Measurements from ENCODE around the gene OLIG2. TPM values are rescaled to one million over a fixed set of nuclear protein-coding genes. Genes with fewer than 3 reads are reported as not detected.

Gene OLIG2
- total RNA-seq, 2 experiments from 2014 or later: not detected

DNA sequence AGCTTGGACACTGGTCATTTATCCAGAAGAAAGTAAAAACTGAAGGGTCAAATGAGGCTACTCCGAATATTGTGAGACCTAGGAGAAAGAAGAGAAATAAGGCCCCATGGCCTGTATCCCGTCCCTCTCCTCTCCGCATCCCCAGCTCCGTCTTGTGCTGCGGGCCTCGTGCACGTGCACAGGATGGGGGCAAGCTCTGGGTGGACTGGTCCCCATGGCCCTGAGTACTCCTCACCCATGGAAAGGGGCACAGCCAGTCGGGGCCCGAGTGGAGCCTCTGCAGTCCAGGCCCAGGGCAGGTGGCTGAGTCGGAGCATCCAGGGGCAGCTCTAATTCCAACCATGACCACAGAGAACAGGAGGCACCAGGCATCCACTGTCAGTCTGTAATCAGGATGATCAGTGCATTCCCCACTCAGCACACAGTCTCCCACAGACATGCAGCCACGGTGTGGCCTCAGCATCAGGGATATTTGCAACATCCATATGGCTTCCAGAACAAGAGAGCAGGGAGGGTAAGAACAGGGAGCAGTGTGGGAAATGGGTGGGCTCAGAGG is 31.7 kb downstream of the OLIG2 start:
- no peak for DNase-seq
- no peaks in the 10 kb centered on the region for H3K36me3 Mint-ChIP-seq (ENCODE audit: low read depth)
- ChIA-PET CTCF (interaction anchor here (1.6 kb wide), 1 partner anchor 140 kb away, joined by 3 read pairs; no protein-coding TSS in a partner anchor), POLR2A (no interaction called here)
- no peak overlapping the region for H3K27ac Mint-ChIP-seq
- no peaks in the 10 kb centered on the region for H3K4me1 Mint-ChIP-seq
- H3K27me3 Mint-ChIP-seq: peaks cover 3% of the 10 kb centered on the region
- H3K4me3 Mint-ChIP-seq: no peak overlapping the region
- intact Hi-C loops (cut with DNase I, micrococcal nuclease): no loop called here
- no peak for ATAC-seq
- no peaks in the 10 kb centered on the region for H3K9me3 Mint-ChIP-seq (ENCODE audit: low read depth)

DNA sequence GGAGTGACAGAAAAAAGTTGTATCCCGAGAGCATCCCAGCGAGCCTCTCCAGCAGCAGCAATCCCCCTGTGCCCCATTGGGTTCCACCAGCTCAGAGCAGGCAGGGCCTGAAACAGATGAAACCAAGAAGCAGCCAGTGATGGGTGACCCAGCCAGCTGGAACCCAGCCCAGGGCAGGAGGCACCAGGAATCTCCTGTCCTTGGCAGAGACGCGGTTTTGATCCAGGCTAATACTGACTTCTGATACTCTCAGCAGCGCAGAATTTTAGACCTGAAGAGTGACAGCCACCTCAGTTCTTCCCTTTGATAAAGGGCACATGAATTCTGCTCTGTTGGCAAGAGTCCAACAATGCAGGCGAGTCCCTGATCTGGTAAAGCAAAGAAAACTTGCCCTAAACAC is 32.8 kb downstream of the OLIG2 start:
- peaks cover 5% of the 10 kb centered on the region for H3K27me3 Mint-ChIP-seq
- H3K4me3 Mint-ChIP-seq: no peak overlapping the region
- DNase-seq (no peak), ATAC-seq (no peak)
- intact Hi-C loops (cut with DNase I, micrococcal nuclease): no loop called here
- no peak overlapping the region for H3K27ac Mint-ChIP-seq
- ChIA-PET CTCF (no interaction called here), POLR2A (no interaction called here)
- no peaks in the 10 kb centered on the region for H3K36me3 Mint-ChIP-seq (ENCODE audit: low read depth)
- no peaks in the 10 kb centered on the region for H3K4me1 Mint-ChIP-seq
- no peaks in the 10 kb centered on the region for H3K9me3 Mint-ChIP-seq (ENCODE audit: low read depth)

DNA sequence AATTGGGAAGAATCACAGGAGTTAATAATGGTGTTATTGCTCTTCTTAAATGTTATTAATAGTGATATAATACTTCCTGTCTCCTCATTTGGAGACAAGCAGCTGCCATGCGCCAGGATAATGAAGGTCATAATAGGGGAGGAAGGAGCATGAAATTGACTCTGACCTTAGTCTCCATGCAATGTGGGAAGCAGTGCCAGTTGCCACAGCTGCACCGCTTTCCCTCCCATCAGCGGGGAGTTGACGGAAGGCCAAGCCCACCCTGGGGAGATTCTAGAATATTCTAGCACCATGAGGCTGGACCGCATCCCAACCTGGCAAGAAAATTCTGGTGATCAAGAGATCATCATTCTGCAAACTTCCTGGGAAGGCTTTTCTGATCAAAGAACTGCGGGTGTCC is 33.2 kb downstream of the OLIG2 start:
- Mint-ChIP-seq H3K4me1 (no peaks in the 10 kb centered on the region), H3K36me3 (ENCODE audit: low read depth) (no peaks in the 10 kb centered on the region), H3K4me3 (no peak overlapping the region), H3K9me3 (ENCODE audit: low read depth) (no peaks in the 10 kb centered on the region), H3K27me3 (peaks cover 5% of the 10 kb centered on the region), H3K27ac (peak overlapping the region; percentile 35)
- intact Hi-C loops (cut with DNase I, micrococcal nuclease): no loop called here
- ChIA-PET POLR2A (no interaction called here), CTCF (no interaction called here)
- DNase-seq (no peak), ATAC-seq (no peak)

DNA sequence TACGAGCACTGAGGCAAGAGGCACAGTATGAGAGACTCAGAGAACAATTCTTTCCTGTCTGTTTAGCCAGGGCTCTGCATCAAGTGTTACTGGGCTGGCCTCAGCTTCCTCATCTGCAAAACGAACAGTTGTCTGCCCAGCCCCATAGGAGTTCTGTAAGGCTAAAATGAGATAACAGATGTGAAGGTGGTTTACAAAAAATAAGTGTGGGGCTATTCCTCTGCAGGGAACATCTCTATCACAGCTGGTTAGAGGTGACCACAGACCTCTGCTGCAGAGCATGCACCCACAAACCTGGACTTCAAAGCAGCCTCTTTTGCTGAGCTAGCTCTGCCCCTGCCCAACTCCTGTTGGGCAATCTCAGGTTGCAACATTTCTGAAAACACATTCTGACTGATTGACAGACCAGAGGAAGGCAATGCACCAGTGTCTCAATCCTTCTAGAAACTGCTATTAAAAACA is 33.7 kb downstream of the OLIG2 start:
- Mint-ChIP-seq H3K4me3 (no peak overlapping the region), H3K27ac (no peak overlapping the region), H3K36me3 (ENCODE audit: low read depth) (no peaks in the 10 kb centered on the region), H3K9me3 (ENCODE audit: low read depth) (no peaks in the 10 kb centered on the region), H3K27me3 (peaks cover 5% of the 10 kb centered on the region), H3K4me1 (no peaks in the 10 kb centered on the region)
- CTCF ChIA-PET: no interaction called here
- DNase-seq (no peak), ATAC-seq (no peak)
- intact Hi-C loops (cut with DNase I, micrococcal nuclease): no loop called here
- POLR2A ChIA-PET: no interaction called here

DNA sequence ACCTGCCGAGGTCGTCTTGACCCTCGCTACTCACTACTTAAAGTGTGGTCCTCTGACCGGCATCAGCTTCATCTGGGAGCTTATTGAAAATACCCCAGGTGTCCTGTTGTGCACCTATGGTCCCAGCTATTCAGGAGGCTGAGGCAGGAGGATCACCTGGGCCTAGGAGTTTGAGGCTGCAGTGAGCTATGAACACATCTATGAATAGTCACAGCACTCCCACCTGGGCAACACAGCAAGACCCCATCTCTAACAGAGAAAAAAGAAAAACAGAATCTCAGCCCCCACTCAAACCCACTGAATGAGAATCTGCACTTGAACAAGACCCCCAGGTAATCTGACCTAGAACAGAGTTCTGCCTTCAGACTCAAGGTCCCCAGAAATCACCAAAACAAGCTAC is 35.5 kb downstream of the OLIG2 start:
- intact Hi-C loops (cut with DNase I, micrococcal nuclease): no loop called here
- Mint-ChIP-seq H3K27ac (no peak overlapping the region), H3K36me3 (ENCODE audit: low read depth) (no peaks in the 10 kb centered on the region), H3K27me3 (peaks cover 18% of the 10 kb centered on the region), H3K9me3 (ENCODE audit: low read depth) (no peaks in the 10 kb centered on the region), H3K4me1 (no peaks in the 10 kb centered on the region), H3K4me3 (no peak overlapping the region)
- CTCF ChIA-PET: no interaction called here
- POLR2A ChIA-PET: no interaction called here
- ATAC-seq: no peak
- no peak for DNase-seq

DNA sequence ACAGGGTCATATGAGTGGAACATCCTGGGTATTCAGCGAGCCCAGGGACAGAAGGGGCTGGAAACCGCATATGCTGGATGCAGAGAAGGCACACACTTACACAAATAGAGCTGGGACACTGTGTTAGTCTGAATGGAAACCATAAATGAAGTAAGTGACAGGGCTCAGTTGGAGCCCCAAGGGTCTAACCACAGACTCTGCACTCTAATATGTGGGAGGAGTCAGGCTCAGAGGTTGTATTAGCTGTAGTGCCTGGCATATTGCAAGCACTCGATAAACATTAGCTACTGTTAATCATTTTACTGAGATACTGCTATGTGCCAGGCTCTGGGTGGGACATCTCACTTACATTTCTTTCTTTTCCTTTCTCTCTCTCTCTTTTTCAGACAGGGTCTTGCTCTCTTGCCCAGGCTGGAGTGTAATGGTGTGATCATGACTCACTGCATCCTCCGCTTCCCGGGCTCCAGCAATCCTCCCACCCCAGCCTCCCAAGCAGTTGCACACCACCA is 37.7 kb downstream of the OLIG2 start:
- CTCF ChIA-PET: interaction anchor here (1.4 to 1.6 kb wide), 2 partner anchors 8 to 123 kb away, joined by 3 to 4 read pairs; no protein-coding TSS in a partner anchor
- ATAC-seq (no peak), DNase-seq (no peak)
- intact Hi-C loops (cut with DNase I, micrococcal nuclease): no loop called here
- POLR2A ChIA-PET: no interaction called here
- Mint-ChIP-seq H3K36me3 (ENCODE audit: low read depth) (no peaks in the 10 kb centered on the region), H3K9me3 (ENCODE audit: low read depth) (no peaks in the 10 kb centered on the region), H3K4me3 (no peak overlapping the region), H3K27ac (no peak overlapping the region), H3K4me1 (no peaks in the 10 kb centered on the region), H3K27me3 (peaks cover 31% of the 10 kb centered on the region)

DNA sequence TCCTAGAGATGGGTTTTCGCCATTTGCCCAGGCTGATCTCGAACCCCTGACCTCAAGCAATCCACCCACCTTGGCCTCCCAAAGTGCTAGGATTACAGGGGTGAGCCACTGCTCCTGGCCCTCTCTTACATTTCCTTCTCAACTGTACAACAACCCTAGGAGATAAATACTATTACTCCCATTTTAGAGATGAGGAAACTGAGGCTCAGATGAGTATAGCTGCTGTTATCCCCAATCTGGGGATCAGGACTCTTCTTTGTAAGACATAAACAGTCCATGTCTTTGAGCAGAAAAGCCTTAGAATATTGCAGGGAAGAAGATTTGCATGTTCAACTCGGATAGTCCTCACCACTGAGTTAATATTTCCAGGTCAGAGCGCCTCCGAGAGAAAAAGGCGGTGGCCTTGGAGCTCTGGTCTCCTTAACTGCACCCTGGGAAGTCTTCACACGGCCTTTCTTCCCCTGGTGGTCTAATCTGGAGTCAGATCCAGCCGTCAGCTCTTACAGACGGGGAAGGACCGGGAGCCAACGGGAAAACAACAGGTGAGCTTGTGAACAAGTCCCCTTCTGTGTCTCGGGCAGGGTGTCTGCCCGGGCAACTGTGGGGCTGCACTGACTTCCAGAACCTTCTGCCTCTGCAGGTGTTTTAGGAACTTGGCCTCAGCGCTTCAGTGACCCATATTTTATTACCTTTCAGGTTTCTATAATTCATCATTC is 38.3 kb downstream of the OLIG2 start:
- CTCF ChIA-PET: interaction anchor here (0.6 to 1.4 kb wide), 2 partner anchors 124 to 151 kb away, joined by 3 to 4 read pairs; no protein-coding TSS in a partner anchor

DNA sequence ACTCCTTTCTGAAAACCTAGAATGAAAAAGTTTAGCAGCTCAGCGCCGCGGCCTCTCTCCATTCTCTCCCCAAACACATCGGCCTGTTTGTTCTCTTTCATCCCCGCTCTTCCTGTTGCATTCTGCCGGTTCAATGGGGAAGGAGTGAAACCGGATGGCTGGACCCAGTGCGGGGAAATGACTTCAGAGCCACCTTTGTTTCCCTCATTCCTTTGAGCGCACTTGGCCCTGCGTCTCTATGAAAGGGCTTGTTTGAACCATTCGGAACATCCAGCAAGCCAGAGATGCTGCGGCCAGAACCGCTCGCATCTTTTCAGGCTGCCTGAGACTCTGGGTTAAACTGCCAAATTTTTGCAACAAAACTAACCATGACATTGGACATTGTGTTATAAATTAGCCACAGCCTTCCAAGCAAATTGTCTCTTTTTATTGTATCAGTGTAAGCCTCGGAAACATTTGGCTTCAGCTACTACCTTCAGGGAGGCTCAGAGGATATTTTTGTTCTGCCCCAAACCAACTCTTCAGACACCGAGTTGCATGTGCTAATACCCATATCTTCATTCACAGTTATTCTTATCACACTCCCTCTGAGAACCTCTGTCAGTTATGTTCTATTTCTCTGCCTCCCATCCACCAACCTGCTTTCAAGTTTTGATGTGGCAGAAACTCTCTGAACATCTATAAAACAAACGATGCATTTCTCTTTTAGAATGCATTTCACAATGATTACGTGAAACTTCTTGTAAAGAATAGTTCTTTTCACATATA is 39.1 kb downstream of the OLIG2 start:
- ChIA-PET CTCF (interaction anchor here (0.6 kb wide), 1 partner anchor 152 kb away, joined by 3 read pairs; no protein-coding TSS in a partner anchor), POLR2A (no interaction called here)
- ATAC-seq (no peak), DNase-seq (no peak)
- Mint-ChIP-seq H3K27ac (no peak overlapping the region), H3K36me3 (ENCODE audit: low read depth) (no peaks in the 10 kb centered on the region), H3K4me1 (no peaks in the 10 kb centered on the region), H3K27me3 (peaks cover 45% of the 10 kb centered on the region), H3K9me3 (ENCODE audit: low read depth) (peaks cover 3% of the 10 kb centered on the region), H3K4me3 (no peak overlapping the region)
- intact Hi-C loops (cut with DNase I, micrococcal nuclease): no loop called here

More for the DNA sequence above, 38.3 kb downstream of the OLIG2 start:
- no peak for ATAC-seq
- POLR2A ChIA-PET: no interaction called here
- Mint-ChIP-seq H3K9me3 (ENCODE audit: low read depth) (no peaks in the 10 kb centered on the region), H3K4me3 (no peak overlapping the region), H3K27me3 (peaks cover 38% of the 10 kb centered on the region), H3K4me1 (no peaks in the 10 kb centered on the region), H3K36me3 (ENCODE audit: low read depth) (no peaks in the 10 kb centered on the region), H3K27ac (no peak overlapping the region)
- DNase-seq: no peak
- intact Hi-C loops (cut with DNase I, micrococcal nuclease): no loop called here

DNA sequence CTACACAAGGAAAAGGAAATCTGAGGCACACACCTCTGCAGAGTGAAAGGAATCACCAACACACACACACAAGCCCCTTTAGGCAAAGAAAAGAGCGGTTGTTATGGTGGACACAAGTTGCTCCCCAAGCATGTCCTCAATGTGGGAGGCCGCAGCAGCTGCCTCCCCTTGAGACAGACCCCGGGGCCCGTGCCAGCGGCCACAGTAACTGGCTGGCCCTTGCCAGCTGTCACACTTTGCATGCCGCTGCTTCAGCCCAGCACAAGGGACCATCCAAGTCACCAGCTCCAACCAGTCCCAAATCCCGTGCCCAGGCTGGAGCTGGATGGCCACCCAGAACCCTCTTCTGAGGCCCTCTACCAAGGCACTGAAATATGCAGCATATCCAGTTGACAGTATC is 41.3 kb downstream of the OLIG2 start:
- Mint-ChIP-seq H3K27me3 (peaks cover 53% of the 10 kb centered on the region), H3K4me3 (no peak overlapping the region), H3K9me3 (ENCODE audit: low read depth) (peaks cover 3% of the 10 kb centered on the region), H3K27ac (no peak overlapping the region), H3K36me3 (ENCODE audit: low read depth) (no peaks in the 10 kb centered on the region), H3K4me1 (peaks cover 8% of the 10 kb centered on the region)
- CTCF ChIA-PET: no interaction called here
- POLR2A ChIA-PET: no interaction called here
- intact Hi-C loops (cut with DNase I, micrococcal nuclease): no loop called here
- DNase-seq (no peak), ATAC-seq (no peak)

DNA sequence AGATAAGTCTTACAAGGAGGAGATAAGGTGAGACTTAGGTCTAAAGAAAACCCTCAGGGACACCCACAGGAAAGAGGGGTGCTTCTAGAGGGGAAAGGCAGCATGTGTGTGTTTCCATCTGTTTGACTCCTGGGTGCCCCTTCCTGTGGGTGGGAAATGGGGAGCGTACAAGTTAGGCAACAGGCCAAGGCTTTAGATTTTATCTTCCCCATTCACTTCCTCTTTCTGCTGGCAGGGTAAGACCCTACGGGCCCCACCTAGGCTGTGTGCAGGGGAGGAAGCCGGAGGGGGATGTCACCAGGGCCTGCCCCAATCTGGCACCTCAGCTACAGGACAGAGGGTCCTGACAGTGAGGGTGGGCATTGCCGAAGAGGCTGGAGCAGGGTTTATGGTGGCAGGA is 41.7 kb downstream of the OLIG2 start:
- peaks cover 3% of the 10 kb centered on the region for H3K9me3 Mint-ChIP-seq (ENCODE audit: low read depth)
- no peak overlapping the region for H3K4me3 Mint-ChIP-seq
- ChIA-PET CTCF (interaction anchor here (0.7 kb wide), 1 partner anchor 161 kb away, joined by 3 read pairs; no protein-coding TSS in a partner anchor), POLR2A (no interaction called here)
- H3K27me3 Mint-ChIP-seq: peaks cover 56% of the 10 kb centered on the region
- intact Hi-C loops (cut with DNase I, micrococcal nuclease): no loop called here
- DNase-seq (no peak), ATAC-seq (no peak)
- H3K27ac Mint-ChIP-seq: no peak overlapping the region
- peaks cover 8% of the 10 kb centered on the region for H3K4me1 Mint-ChIP-seq
- no peaks in the 10 kb centered on the region for H3K36me3 Mint-ChIP-seq (ENCODE audit: low read depth)

DNA sequence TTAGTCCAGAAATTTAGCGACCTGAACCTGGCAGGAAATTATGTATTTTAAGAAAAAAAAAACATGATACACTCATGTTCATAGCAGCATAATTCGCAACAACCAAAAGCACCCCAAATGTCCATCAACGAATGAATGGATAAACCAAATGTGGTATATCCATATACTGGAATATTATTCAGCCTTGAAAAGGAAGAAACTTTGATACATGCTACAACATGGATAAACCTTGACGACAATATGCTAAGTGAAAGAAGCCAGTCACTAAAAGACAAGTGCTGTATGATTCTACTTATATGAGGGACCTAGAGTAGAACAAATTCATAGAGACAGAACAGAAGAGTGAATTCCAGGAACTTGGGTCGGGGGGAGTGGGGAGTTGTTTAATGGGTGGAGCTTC is 43.5 kb downstream of the OLIG2 start:
- intact Hi-C loops (cut with DNase I, micrococcal nuclease): no loop called here
- CTCF ChIA-PET: no interaction called here
- Mint-ChIP-seq H3K9me3 (ENCODE audit: low read depth) (peaks cover 3% of the 10 kb centered on the region), H3K27ac (no peak overlapping the region), H3K36me3 (ENCODE audit: low read depth) (no peaks in the 10 kb centered on the region), H3K27me3 (peaks cover 64% of the 10 kb centered on the region), H3K4me3 (no peak overlapping the region), H3K4me1 (peaks cover 8% of the 10 kb centered on the region)
- no peak for ATAC-seq
- POLR2A ChIA-PET: no interaction called here
- no peak for DNase-seq

DNA sequence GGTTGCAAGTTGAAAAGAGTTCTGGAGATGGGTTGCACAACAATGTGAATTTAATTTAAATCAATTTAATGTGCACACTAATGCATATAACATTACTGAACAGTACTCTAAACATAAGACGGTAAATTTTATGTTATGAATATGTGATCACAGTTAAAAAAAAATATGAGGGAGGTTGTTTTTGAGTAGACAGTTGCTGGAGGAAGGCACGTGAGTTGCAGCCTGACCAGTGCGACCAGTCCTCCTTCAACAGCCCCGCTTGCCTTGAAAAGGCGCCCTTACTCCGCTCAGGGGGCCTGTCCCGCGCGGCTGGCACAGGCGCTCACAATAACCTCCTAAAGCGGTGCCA is 43.9 kb downstream of the OLIG2 start:
- ATAC-seq (no peak), DNase-seq (no peak)
- no peak overlapping the region for H3K27ac Mint-ChIP-seq
- H3K27me3 Mint-ChIP-seq: peaks cover 62% of the 10 kb centered on the region
- peaks cover 3% of the 10 kb centered on the region for H3K9me3 Mint-ChIP-seq (ENCODE audit: low read depth)
- H3K4me1 Mint-ChIP-seq: peaks cover 8% of the 10 kb centered on the region
- intact Hi-C loops (cut with DNase I, micrococcal nuclease): no loop called here
- ChIA-PET CTCF (no interaction called here), POLR2A (no interaction called here)
- no peaks in the 10 kb centered on the region for H3K36me3 Mint-ChIP-seq (ENCODE audit: low read depth)
- no peak overlapping the region for H3K4me3 Mint-ChIP-seq

All from activated CD4-positive, alpha-beta T cell treated with anti-CD3 and anti-CD28 coated beads for 36 hours (primary cell).